ENCODE results near the gene SERINC2.

The SERINC2 gene

GRCh38 chr1:31432592-31433395 is 19.8 kb downstream of the SERINC2 start:
- TF ChIP-seq CTCF (conservative IDR thresholded peaks at IDR 0.05) = no peak
- H3K27ac ChIP-seq = no peak overlapping the region

- H3K27ac ChIP-seq = no peak overlapping the region
- no peak for TF ChIP-seq CTCF (conservative IDR thresholded peaks at IDR 0.05)
Observed at GRCh38 chr1:31433396-31433930, 20.4 kb downstream of the SERINC2 start.

GRCh38 chr1:31434101-31434871 is 21.3 kb downstream of the SERINC2 start:
- H3K27ac ChIP-seq = no peak overlapping the region
- TF ChIP-seq CTCF (conservative IDR thresholded peaks at IDR 0.05) = no peak

- TF ChIP-seq CTCF (conservative IDR thresholded peaks at IDR 0.05) = no peak
- no peak overlapping the region for H3K27ac ChIP-seq
Observed at GRCh38 chr1:31434979-31435378, 22.0 kb downstream of the SERINC2 start.

- no peak for TF ChIP-seq CTCF (conservative IDR thresholded peaks at IDR 0.05)
- H3K27ac ChIP-seq = no peak overlapping the region
Observed at GRCh38 chr1:31435471-31436409, 22.7 kb downstream of the SERINC2 start.

- TF ChIP-seq CTCF (conservative IDR thresholded peaks at IDR 0.05) = no peak
- no peak overlapping the region for H3K27ac ChIP-seq
Observed at GRCh38 chr1:31436596-31437432, 23.8 kb downstream of the SERINC2 start.

All from VCaP (cell line).